ENCODE measurements around the gene UFD1.

DNA sequence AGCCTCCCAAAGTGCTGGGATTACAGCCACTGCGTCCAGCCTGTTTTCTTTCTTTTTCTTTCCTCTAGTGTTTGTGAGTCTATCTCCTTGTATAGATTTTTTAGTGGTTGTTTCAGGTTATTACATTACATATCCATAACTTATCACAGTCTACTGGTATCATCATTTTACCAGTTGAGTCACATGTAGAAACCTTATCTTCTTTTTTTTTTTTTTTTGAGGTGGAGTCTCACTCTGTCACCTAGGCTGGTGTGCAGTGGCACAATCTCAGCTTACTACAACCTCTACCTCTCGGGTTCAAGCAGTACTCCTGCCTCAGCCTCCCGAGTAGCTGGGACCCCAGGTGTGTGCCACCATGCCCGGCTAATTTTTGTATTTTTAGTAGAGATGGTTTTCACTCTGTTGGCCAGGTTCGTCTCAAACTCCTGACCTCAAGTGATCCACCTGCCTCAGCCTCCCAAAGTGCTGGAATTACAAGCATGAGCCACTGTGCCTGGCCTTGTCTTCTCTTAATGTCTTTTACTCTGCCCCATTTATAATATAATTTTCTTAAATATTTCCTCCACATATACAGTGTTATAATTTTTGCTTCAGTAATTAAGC, 11.7 kb upstream of the UFD1 start:
- TF ChIP-seq, protein P1, sequence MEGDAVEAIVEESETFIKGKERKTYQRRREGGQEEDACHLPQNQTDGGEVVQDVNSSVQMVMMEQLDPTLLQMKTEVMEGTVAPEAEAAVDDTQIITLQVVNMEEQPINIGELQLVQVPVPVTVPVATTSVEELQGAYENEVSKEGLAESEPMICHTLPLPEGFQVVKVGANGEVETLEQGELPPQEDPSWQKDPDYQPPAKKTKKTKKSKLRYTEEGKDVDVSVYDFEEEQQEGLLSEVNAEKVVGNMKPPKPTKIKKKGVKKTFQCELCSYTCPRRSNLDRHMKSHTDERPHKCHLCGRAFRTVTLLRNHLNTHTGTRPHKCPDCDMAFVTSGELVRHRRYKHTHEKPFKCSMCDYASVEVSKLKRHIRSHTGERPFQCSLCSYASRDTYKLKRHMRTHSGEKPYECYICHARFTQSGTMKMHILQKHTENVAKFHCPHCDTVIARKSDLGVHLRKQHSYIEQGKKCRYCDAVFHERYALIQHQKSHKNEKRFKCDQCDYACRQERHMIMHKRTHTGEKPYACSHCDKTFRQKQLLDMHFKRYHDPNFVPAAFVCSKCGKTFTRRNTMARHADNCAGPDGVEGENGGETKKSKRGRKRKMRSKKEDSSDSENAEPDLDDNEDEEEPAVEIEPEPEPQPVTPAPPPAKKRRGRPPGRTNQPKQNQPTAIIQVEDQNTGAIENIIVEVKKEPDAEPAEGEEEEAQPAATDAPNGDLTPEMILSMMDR (conservative IDR thresholded peaks at IDR 0.05; ENCODE audit: low read depth, low read length), result no peak
- TF ChIP-seq MXI1 (IDR thresholded peaks at IDR 0.05; ENCODE audit: borderline replicate concordance, low read depth, low read length), result no peak
- TF ChIP-seq POLR2A (IDR thresholded peaks at IDR 0.05; ENCODE audit: low read depth, low read length), result no peak
- TF ChIP-seq RFX5 (IDR thresholded peaks at IDR 0.05; ENCODE audit: low read depth, low read length), result no peak
- no peak for TF ChIP-seq CEBPB (IDR thresholded peaks at IDR 0.05; ENCODE audit: low read depth, low read length)
- TF ChIP-seq MAFK (IDR thresholded peaks at IDR 0.05; ENCODE audit: low read depth, low read length), result no peak
- TF ChIP-seq, protein P2, sequence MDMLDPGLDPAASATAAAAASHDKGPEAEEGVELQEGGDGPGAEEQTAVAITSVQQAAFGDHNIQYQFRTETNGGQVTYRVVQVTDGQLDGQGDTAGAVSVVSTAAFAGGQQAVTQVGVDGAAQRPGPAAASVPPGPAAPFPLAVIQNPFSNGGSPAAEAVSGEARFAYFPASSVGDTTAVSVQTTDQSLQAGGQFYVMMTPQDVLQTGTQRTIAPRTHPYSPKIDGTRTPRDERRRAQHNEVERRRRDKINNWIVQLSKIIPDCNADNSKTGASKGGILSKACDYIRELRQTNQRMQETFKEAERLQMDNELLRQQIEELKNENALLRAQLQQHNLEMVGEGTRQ (IDR thresholded peaks at IDR 0.05; ENCODE audit: low read depth, low read length), result no peak
- no peak for TF ChIP-seq RCOR1 (IDR thresholded peaks at IDR 0.05; ENCODE audit: insufficient replicate concordance, low read length)
- TF ChIP-seq, protein P3, sequence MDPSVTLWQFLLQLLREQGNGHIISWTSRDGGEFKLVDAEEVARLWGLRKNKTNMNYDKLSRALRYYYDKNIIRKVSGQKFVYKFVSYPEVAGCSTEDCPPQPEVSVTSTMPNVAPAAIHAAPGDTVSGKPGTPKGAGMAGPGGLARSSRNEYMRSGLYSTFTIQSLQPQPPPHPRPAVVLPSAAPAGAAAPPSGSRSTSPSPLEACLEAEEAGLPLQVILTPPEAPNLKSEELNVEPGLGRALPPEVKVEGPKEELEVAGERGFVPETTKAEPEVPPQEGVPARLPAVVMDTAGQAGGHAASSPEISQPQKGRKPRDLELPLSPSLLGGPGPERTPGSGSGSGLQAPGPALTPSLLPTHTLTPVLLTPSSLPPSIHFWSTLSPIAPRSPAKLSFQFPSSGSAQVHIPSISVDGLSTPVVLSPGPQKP (IDR thresholded peaks at IDR 0.05; ENCODE audit: borderline replicate concordance, low read depth, low read length), result no peak
- no peak for TF ChIP-seq RAD21 (IDR thresholded peaks at IDR 0.05; ENCODE audit: low read length)
- TF ChIP-seq FOS (IDR thresholded peaks at IDR 0.05; ENCODE audit: low read depth, low read length), result no peak
- TF ChIP-seq BHLHE40 (IDR thresholded peaks at IDR 0.05; ENCODE audit: low read depth, low read length), result no peak
- TF ChIP-seq CHD1 (IDR thresholded peaks at IDR 0.05; ENCODE audit: low read depth, low read length), result no peak
